Transverse colon (tissue), 3 donors: Measurements from ENCODE around the gene FLCN.

ENCODE experiments used
- EP300 ChIP-seq: sonication (generic); formaldehyde crosslinking; IDR thresholded peaks from one replicate; pipeline ENCODE4 v1.6.1; 2017; ENCODE audit warnings: antibody characterized with exemption, low read depth
- POLR2A ChIP-seq: fragments of 450-650 bp; IDR thresholded peaks from one replicate; pipeline ENCODE4 v1.6.1; 2016; ENCODE audit warnings: antibody characterized with exemption, mild to moderate bottlenecking, moderate library complexity
- TF ChIP-seq, protein P1 (sequence below), 5 experiments: fragments of 200-600 bp in 3 of 5; fragments of 450-650 bp in 2 of 5; sonication (generic) in 3 of 5; IDR thresholded peaks; 1 replicate in 2 of 5; 2 replicates in 3 of 5; pipeline ENCODE4 v1.5.1; 2016 to 2017; ENCODE audit warnings: antibody characterized with exemption in 5 of 5, inconsistent platforms in 3 of 5, mild to moderate bottlenecking in 2 of 5, moderate library complexity in 1 of 5

GRCh38 chr17:17182598-17183136 lies 54.3 kb downstream of the FLCN start:
- TF ChIP-seq, protein P1, sequence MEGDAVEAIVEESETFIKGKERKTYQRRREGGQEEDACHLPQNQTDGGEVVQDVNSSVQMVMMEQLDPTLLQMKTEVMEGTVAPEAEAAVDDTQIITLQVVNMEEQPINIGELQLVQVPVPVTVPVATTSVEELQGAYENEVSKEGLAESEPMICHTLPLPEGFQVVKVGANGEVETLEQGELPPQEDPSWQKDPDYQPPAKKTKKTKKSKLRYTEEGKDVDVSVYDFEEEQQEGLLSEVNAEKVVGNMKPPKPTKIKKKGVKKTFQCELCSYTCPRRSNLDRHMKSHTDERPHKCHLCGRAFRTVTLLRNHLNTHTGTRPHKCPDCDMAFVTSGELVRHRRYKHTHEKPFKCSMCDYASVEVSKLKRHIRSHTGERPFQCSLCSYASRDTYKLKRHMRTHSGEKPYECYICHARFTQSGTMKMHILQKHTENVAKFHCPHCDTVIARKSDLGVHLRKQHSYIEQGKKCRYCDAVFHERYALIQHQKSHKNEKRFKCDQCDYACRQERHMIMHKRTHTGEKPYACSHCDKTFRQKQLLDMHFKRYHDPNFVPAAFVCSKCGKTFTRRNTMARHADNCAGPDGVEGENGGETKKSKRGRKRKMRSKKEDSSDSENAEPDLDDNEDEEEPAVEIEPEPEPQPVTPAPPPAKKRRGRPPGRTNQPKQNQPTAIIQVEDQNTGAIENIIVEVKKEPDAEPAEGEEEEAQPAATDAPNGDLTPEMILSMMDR (IDR thresholded peaks at IDR 0.05) = no peak
- TF ChIP-seq POLR2A (no peak), EP300 (no peak)
